Measurements from ENCODE around the gene CASP6.
A peak's percentile ranks its signal among the peaks of the same experiment; 100 is the strongest.

CASP6 gene

GRCh38 chr4:109745830-109746229 lies 42.6 kb upstream of the CASP6 start:
- H3K27ac ChIP-seq: no peak overlapping the region
- no peak for TF ChIP-seq CTCF (conservative IDR thresholded peaks at IDR 0.05)

GRCh38 chr4:109739547-109739946 lies 36.3 kb upstream of the CASP6 start:
- no peak for TF ChIP-seq CTCF (conservative IDR thresholded peaks at IDR 0.05)
- no peak overlapping the region for H3K27ac ChIP-seq

- no peak for TF ChIP-seq CTCF (conservative IDR thresholded peaks at IDR 0.05)
Observed at GRCh38 chr4:109738104-109738872, 35.0 kb upstream of the CASP6 start.

GRCh38 chr4:109735566-109736365 lies 32.5 kb upstream of the CASP6 start:
- no peak for TF ChIP-seq CTCF (conservative IDR thresholded peaks at IDR 0.05)
- no peak overlapping the region for H3K27ac ChIP-seq

More at GRCh38 chr4:109738104-109738872, 35.0 kb upstream of the CASP6 start:
- H3K27ac ChIP-seq: no peak overlapping the region

GRCh38 chr4:109733728-109734127 lies 30.5 kb upstream of the CASP6 start:
- H3K27ac ChIP-seq: no peak overlapping the region
- no peak for TF ChIP-seq CTCF (conservative IDR thresholded peaks at IDR 0.05)

- TF ChIP-seq CTCF (conservative IDR thresholded peaks at IDR 0.05): no peak
- peak overlapping the region; percentile 85 for H3K27ac ChIP-seq
Observed at GRCh38 chr4:109730619-109731545, 27.6 kb upstream of the CASP6 start.
